ENCODE data around the gene PRRC1. TPM values are rescaled to one million over a fixed set of nuclear protein-coding genes. Genes with fewer than 3 reads are reported as not detected.

PRRC1 gene
- total RNA-seq, 4 donors from 2014 or later: 20.3 to 29.8 (median 24.8) TPM

- H3K4me3 ChIP-seq: no peak overlapping the region
- 49% methylated on average over 2 of the region's 2 CpGs for WGBS
- TF ChIP-seq POLR2AphosphoS5 (IDR thresholded peaks at IDR 0.05) (no peak), POLR2A (IDR thresholded peaks at IDR 0.05; ENCODE audit: low read depth) (no peak), EP300 (IDR thresholded peaks at IDR 0.05) (no peak), CTCF (IDR thresholded peaks at IDR 0.05) (no peak)
- DNase-seq (ENCODE audit: extremely low spot score): no peak
- peaks cover 4 to 31% (median 29%) of the 10 kb centered on the region in 4 donors for H3K4me1 ChIP-seq
- peaks cover 0 to 13% (median 9%) of the 10 kb centered on the region in 4 donors for H3K36me3 ChIP-seq
- intact Hi-C loops (cut with DNase I): no loop called here
- H3K27ac ChIP-seq (replicated peaks in 1 of 4): no peak overlapping the region
- no peaks in the 10 kb centered on the region for H3K27me3 ChIP-seq
- no peaks in the 10 kb centered on the region for H3K9me3 ChIP-seq
These were observed 40.8 kb downstream of the PRRC1 start for GRCh38 chr5:127558273-127558672.

GRCh38 chr5:127561254-127561653 lies 43.8 kb downstream of the PRRC1 start:
- WGBS: 53% methylated on average over 3 of the region's 3 CpGs
- H3K4me1 ChIP-seq: peaks cover 8 to 52% (median 42%) of the 10 kb centered on the region in 4 donors
- intact Hi-C loops (cut with DNase I): loop anchor here (5.0 to 10.0 kb wide), 3 partner anchors 314 to 641 kb away; partner anchors contain the start of gene SLC12A2
- peak overlapping the region in 3 of 4 donors; percentile 55 to 57 (median 57) for H3K27ac ChIP-seq (replicated peaks in 1 of 4)
- H3K9me3 ChIP-seq: no peaks in the 10 kb centered on the region
- DNase-seq (ENCODE audit: extremely low spot score): no peak
- H3K4me3 ChIP-seq: no peak overlapping the region
- H3K36me3 ChIP-seq: no peaks in the 10 kb centered on the region
- TF ChIP-seq EP300 (IDR thresholded peaks at IDR 0.05) (no peak), POLR2AphosphoS5 (IDR thresholded peaks at IDR 0.05) (no peak), CTCF (IDR thresholded peaks at IDR 0.05) (no peak), POLR2A (IDR thresholded peaks at IDR 0.05; ENCODE audit: low read depth) (no peak)
- H3K27me3 ChIP-seq: no peaks in the 10 kb centered on the region

GRCh38 chr5:127562252-127562651 lies 44.8 kb downstream of the PRRC1 start:
- Histone ChIP-seq H3K27me3 (no peaks in the 10 kb centered on the region), H3K27ac (replicated peaks in 1 of 4) (peak overlapping the region; percentile 55 to 61 (median 57)), H3K4me3 (no peak overlapping the region), H3K9me3 (no peaks in the 10 kb centered on the region), H3K4me1 (peaks cover 8 to 52% (median 41%) of the 10 kb centered on the region in 4 donors), H3K36me3 (no peaks in the 10 kb centered on the region)
- intact Hi-C loops (cut with DNase I): loop anchor here (5.0 to 10.0 kb wide), 3 partner anchors 313 to 640 kb away; partner anchors contain the start of gene SLC12A2
- TF ChIP-seq CTCF (IDR thresholded peaks at IDR 0.05): peak; percentile 29 to 51 (median 43)
- no peak for TF ChIP-seq EP300 (IDR thresholded peaks at IDR 0.05)
- TF ChIP-seq POLR2A (IDR thresholded peaks at IDR 0.05; ENCODE audit: low read depth): no peak
- DNase-seq (ENCODE audit: extremely low spot score): no peak
- 31% methylated on average over 3 of the region's 3 CpGs for WGBS

- 38% methylated on average over 2 of the region's 2 CpGs for WGBS
- peak overlapping the region; percentile 55 to 61 (median 57) for H3K27ac ChIP-seq (replicated peaks in 1 of 4)
- no peaks in the 10 kb centered on the region for H3K36me3 ChIP-seq
- DNase-seq (ENCODE audit: extremely low spot score): no peak
- H3K9me3 ChIP-seq: no peaks in the 10 kb centered on the region
- intact Hi-C loops (cut with DNase I): loop anchor here (5.0 to 10.0 kb wide), 3 partner anchors 312 to 639 kb away; partner anchors contain the start of gene SLC12A2
- no peak for TF ChIP-seq POLR2A (IDR thresholded peaks at IDR 0.05; ENCODE audit: low read depth)
- TF ChIP-seq EP300 (IDR thresholded peaks at IDR 0.05): no peak
- TF ChIP-seq POLR2AphosphoS5 (IDR thresholded peaks at IDR 0.05): no peak
- no peak for TF ChIP-seq CTCF (IDR thresholded peaks at IDR 0.05)
- peaks cover 8 to 52% (median 41%) of the 10 kb centered on the region in 4 donors for H3K4me1 ChIP-seq
- no peak overlapping the region for H3K4me3 ChIP-seq
- H3K27me3 ChIP-seq: no peaks in the 10 kb centered on the region
These were observed 45.7 kb downstream of the PRRC1 start for GRCh38 chr5:127563136-127563535.
